Fibroblast of lung (primary cell): ENCODE data around the gene KDM2B.

ENCODE experiments used
- CTCF ChIP-seq, 2 donors: IDR thresholded peaks in 1 of 2; conservative IDR thresholded peaks in 1 of 2; 1 replicate in 1 of 2; 2 replicates in 1 of 2; pipeline ENCODE4 v1.5.1; 2011 to 2012; ENCODE audit warnings: low read length in 2 of 2, control low read depth in 1 of 2, inconsistent platforms in 1 of 2, low read depth in 1 of 2, mild to moderate bottlenecking in 1 of 2
- EZH2 ChIP-seq: IDR thresholded peaks from 2 replicates; pipeline ENCODE4 v1.5.1; 2012; ENCODE audit warnings: low read length, control low read depth, mild to moderate bottlenecking; ENCODE audit errors: missing control alignments

GRCh38 chr12:121620333-121620891 lies 39.6 kb upstream of the KDM2B start:
- no peak for TF ChIP-seq EZH2
- TF ChIP-seq CTCF (conservative IDR thresholded peaks at IDR 0.05 in 1 of 2, IDR thresholded peaks at IDR 0.05 in 1 of 2; ENCODE audit: low read depth in 1 of 2, low read length in 2 of 2) = no peak
